GM21528 (cell line): ENCODE data around the gene MOB3A.

ENCODE experiments used
- ATAC-seq: cut with Tn5 transposase; IDR thresholded peaks from one replicate; pipeline ENCODE4 v1.9.1; 2021; ENCODE audit warnings: mild to moderate bottlenecking, moderate library complexity; ENCODE audit not compliant: unreplicated experiment, low FRiP score

MOB3A gene

DNA sequence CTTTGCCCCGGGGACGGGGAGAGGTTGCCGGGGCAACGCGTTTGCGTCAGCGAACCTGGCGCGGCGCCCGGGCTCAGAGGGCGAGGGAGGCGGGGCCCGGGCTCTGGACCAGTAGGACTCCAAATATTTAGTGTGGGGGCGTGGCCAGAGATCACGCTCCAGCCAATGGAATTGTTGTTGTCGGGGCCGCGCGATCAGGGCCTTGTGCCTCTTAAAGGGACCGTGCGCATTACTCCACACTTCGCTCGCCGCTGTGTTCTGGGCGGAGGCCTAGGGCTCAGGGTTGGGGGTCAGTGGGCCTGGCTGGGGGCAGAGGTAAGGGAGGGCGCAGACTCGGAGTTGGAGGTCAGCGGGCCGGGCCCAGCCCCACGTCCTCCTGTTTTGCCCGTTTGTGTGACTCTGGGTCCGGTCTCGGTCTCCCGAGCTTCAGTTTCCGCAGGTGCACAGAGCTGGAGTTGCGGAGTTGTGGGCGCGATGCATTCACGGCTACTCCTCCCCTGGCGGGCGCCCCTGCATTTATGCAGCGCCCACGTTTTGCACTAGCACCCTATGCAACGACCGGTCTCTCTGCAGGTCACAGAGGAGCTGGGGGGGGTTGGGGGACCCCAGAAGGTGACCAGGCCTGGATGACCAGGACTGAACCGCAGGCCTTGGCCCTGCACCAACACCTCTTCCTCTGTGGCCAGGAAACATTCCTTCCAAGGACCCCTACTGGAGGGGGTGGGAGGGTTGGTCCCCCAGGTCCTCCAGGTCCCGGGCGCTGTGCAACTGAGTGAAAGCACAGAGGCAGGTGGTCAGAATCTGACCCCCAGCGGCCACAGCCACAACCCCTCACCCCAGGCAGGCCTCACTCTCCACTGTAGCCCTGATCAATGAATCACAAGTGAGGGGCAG lies 34.4 kb downstream of the MOB3A start:
- peak; percentile 71 for ATAC-seq

DNA sequence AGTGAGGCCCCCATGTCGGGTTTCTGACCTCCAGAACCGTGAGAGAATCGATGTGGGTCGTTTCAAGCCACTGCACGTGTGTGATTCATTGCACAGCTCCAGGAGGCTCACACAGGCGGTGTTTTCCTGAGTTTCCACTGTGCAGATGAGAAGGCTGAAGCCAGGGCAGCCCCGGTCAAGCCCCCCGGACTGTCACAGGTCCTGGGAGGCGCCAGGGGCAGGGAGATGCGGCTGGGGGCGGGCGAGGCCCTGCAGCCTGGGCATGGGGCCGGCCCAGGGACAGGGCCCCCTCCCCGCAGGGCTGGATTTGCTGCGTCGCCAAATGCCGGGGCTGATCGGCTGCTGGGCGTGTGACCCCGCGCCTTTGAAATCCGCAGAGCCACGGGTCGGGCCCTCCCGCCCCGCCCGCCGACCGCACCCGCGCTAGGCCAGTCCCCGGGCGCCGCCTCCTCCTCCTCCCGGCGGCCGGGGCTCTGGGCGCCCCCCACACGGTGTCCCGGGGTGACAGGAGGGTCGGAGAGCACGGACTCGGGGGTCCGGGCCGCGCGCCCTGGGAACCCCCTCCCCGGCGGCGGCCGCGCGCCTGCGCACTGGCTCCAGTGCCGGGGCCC lies 35.1 kb downstream of the MOB3A start:
- ATAC-seq: no peak

DNA sequence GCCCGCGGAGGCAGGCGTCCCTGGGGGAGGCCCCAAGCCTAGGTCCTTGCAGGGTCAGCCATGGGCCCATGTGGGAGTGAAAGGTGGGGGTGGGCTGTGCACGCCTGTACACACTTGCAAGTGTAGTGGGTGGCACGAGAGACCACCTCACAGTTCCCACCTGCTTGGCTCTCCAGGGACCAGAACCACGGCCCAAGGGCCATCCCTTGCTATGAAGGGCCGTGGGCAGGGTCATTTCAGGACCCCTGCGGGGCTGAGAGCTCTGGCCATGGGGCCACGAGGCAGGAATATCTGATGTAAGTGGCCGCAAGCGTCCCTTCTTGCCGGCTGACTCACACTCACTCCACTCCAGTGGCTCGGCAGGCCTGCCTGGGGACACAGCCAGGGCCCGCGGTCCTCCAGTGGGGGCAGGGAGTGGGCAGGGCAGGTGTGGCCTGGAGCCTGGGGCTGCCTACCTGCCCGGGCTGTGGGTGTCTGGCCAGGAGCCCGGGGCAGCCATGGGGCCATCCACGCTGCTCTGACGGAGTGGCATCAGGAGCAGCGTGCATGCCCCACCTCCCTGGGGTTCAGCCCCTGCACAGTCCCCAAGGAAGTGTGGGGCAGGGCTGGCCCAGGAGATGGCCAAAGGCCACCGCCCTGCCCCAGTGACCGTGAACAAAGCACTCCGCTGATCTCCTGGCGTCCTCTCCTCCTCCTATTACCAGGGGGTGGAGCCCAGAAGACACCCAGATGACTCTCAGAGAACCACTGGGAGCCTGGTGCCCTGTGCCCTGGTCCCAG lies 36.5 kb downstream of the MOB3A start:
- ATAC-seq: no peak

DNA sequence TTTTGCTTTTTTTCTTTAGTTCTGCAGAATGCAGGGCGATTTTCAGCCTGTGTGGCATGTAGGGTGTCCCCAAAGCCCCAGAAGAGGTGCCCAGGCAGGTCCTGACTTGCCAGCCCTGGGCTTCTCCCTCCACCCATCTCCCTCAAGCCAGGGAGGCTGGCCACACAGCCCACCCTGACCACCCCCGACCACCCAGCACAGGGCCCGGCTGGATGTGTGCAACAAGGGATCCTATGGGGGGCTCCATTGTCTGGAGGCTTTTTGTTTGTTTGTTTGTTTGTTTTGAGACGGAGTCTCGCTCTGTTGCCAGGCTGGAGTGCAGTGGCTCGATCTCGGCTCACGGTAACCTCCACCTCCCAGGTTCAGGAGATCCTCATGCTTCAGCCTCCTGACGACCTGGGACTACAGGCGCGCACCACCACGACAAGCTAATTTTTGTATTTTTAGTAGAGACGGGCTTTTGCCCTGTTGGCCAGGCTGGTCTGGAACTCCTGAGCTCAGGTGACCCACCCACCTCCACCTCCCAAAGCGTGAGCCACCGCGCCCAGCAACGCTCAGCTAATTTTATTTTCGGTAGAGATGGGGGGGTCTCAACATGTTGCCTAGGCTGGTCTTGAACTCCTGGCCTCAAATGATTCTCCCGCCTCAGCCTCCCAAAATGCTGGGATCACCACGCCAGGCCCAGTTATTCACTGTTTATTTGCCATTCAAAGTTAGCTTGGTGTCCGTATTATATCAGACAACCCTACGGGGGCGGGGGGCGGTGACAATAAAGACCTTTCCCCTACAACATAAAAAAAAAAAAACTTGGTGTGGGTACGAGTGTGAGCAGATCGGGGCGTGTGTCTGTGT lies 37.3 kb downstream of the MOB3A start:
- no peak for ATAC-seq

DNA sequence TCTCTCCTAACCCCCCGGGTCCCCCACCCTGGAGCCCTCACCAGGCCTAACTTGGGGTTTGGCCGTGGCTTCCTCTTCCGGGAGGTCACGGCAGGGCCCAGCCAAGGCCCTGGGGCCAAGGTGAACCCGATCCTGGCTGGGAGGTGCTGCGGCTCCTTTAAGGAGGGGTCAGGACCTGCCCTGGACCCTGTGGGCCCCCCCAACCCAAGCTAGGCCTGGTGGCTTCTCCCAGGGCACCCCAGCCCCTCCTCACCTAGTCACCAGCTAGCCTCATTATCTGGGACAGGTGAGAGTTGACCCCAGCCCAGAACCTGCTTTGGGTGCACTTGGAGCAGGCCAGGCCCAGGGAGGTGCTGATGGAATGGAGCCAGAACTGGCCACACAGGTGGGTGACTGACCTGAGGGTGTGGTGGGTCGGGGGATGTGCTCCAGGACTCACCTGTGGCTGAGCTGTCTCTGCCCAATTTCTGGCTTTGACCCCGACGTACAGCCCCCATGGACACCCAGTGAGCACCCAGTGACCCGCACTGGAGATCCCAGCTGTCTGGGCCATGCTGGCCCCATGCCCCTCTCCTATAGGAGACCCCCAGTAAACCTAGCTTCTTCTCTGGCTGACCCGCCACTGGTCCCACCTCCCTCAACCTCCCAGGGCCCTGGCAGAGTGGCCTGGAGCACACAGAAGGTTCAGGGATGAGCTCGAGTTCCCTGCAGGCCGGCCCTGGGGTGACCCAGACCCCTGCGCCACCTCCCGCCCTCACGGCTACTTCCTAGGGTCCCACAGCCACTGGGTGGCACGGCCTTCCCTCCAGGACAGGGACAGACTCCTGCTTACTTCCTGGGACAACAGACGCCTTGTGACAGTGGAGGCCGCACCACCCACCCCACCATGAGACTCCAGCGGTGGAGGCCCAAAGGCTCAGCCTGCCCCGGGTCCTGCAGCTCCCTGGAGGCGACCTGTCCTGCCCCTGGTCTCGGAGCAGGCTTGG lies 38.3 kb downstream of the MOB3A start:
- ATAC-seq: no peak

DNA sequence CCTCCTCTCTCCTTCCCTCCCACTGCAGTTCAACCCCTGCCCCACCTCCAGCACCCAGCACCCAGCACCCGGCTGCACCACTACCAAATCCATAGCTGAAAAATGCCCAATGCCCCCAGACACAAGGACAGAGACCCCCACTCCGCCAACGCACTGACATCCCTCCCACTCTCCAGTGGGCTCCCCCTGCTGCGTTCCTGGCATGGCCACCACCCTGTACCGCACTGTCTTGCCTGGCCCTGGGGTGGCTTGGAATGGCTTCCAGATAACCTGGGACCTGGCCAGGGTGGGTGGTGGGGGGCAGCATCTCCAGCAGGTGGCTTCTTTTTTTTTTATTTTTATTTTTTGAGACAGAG lies 39.3 kb downstream of the MOB3A start:
- no peak for ATAC-seq

DNA sequence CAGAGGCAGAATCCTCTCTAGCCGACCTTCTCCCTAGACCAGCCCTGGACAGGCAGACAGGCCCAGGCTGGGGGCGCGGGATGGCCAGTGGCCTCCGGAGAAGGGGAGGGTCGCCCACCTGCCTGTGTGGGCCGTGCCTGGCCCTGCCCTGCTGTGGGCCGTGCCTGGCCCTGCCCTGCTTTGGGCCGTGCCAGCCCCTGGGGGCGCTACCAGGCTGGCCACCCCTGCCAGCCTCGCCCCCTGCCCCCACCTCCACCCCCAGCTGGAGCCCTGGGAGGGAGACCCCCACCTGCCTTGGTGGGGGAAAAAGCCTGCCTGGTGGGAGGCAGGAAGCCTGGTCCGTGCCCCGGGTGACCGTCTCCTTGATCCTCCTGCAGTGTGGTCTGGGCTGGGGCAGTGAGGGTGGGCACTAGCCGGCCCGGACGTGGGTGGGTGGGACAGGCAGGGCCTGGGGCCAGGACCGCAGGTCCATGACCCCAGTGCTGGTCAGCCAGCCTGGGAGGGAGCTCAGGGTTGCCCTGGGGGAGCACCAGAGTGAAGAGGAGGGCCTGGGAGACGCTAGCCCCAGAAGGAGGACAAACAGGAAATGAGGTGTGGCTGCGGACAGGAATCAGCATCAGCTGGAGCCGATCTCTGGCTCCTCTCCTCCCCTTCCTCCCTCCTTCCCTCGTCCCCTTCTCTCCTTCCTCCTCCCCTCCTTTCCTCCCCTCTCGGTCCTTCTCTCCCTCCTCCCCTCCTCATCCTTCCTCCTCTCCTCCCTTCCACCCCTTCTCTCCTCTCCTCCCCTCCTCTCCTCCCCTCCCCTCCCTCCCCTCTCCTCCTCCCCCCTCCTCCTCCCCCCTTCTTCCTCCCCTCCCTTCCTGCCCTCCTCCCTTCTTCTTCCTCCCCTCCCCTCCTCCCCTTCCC lies 39.9 kb downstream of the MOB3A start:
- ATAC-seq: no peak

DNA sequence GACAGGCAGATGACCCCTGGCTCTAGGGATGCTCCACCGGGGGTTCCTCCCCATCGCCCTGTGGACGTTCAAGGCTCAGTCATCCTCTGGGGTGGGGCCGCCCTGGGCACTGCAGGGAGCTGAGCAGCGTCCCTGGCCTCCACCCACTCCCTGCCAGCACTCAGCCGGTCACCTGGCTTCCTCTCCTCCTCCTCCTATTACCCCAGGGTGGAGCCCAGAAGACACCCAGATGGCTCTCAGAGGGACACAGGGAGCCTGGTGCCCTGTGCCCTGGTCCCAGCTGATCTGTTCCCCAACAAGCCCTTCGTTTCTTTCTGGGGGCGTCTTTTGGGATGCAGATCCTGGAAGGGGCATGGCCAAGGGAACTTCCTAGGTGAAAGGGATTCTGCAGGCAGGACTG lies 41.4 kb downstream of the MOB3A start:
- no peak for ATAC-seq

DNA sequence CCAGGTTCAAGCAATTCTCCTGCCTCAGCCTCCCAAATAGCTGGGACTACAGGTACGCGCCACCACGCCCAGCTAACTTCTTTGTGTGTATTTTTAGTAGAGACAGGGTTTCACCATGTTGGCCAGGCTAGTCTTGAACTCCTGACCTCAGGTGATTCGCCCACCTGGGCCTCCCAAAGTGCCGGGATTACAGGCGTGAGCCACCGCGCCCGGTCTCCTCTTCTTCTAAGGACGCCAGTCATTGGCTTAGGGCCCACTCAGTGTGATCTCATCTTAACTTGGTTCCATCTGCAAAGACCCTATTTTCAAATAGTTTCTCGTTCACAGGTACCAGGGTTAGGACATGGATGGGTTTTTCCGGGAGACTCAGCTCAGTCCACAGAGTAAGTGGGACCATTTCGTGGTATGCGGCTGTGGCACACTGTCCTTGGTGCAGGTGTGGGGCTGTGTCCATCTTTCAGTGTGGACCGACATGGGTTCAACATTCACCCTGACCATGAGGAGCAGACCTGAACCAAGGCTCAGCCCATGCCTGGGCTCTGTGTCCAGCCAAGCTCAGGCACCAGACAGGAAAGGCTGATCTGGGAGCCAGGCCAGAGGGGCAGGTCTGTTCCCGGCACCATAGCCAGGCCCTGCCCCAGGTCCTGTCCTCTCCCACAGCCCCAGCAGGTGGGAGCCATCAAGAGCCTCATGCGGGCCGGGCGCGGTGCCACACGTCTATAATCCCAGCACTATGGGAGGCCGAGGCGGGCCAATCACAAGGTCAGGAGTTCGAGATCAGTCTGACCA lies 42.3 kb downstream of the MOB3A start:
- no peak for ATAC-seq

DNA sequence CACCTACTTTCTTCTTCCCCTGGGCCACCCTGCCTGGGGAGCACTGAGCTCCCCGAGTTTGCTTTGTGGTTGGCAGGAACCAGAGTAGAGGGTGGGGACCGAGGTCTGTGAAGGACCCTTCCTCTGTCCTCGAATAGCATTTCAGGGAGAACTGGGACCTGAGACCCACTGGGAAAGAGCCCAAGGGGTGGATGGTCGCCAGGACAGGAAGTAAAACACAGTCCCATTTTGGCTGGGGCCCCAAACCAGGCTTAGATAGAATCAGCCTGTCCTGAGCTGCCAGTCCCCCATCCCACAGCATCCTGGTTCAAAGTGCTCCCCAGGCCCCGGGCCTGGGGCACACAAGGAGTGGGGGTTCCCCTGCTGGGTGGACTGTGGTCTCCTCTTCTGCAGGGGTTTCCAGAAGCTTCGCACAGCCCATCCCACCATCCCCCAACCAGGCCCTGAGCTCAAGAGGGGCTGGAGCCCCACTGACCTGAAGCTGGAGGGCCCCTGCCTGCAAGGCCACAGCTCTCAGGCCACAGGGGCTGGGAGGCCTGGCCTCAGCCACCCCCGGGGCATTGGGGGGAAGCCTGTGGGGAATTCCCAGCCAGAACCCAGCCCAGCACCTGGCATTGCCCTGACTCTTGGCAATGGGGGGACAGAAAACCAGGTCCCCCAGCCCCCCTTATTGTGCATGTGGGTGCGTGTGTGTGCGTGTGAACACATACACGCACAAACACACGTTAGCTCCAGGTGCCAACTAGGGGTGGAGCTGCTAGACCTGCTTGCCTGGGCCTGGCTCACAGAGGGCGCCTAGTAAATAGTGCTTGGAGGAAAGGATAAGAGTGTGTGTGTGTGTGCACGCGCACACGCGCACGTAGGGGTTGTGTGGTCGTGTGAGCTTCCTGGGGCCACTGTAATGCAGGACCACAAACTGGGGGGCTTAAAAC lies 44.1 kb downstream of the MOB3A start:
- ATAC-seq: no peak

DNA sequence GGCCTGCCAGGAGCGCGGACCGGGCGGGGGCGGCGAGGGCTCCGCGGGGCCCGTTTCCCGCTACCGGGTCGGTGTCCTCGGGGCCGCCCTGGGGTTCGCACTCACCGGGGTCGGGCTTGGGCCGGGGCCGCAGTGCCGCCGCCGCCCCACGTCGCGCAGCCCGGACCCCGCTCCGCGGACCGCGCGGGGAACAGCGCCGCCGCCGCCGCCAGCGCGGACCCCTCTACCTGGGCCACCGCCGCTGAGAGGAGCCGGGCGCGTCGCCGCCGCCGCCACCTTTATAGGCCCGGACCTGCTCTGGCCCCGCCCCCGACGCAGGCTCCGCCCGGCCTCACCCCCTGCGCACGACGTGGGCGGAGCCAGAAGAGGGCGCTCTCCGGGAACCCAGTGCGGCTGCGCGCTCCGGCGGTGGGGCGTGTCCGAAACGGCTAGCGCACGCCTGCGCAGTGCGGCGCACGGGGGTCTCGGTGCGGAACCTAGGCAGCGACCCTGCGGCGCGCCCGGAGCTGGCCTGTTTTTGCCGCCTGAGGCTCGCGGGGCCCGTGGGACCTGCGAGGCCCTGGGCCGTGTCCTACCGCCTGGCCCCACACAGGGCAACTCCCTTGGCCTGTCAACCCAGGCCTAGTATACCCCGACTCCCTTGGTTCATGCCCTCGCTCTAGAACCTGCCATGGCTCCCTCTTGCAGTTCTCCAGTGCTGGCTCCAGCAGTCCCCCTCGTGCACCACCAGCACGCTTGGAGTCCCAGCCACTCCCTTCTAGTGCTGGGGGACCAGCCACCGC lies 44.9 kb downstream of the MOB3A start, which contains the start of gene MKNK2:
Gene MKNK2 (minus strand): TSS at position 254 of the 782 bp plus-strand sequence. CDS start 393 bp downstream, outside the sequence.
- ATAC-seq: peak; percentile 50

DNA sequence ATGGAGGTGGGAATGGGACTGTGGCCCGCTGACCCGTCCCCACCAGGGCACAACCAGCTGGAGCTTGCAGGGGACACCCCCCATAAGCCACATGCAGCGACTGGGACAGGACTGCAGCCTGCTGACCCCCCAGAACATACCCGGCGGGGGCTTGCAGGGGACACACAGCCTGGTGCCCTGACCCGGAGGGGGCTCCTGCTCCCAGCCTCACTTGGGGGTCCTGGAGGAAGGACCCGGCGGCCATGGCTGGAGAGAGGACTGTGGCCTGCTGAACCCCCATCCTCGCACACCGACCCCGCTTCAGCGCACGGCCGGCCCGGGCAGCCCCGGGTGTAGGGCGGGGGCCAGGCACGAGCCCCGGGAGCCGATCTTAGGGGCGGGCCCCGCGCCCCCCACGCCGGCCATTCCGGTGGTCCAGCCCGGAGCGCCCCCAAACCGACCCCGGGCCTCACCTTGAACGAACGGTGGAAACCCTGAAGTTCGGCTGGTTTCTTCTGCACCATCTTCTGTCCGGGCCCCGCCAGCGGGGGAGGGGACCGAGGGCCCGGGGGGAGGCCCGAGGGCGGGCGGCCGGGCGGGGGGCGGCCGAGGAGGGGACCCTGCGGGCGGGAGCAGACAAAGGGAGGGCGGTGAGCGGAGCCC lies 45.7 kb downstream of the MOB3A start:
- ATAC-seq: peak; percentile 4

DNA sequence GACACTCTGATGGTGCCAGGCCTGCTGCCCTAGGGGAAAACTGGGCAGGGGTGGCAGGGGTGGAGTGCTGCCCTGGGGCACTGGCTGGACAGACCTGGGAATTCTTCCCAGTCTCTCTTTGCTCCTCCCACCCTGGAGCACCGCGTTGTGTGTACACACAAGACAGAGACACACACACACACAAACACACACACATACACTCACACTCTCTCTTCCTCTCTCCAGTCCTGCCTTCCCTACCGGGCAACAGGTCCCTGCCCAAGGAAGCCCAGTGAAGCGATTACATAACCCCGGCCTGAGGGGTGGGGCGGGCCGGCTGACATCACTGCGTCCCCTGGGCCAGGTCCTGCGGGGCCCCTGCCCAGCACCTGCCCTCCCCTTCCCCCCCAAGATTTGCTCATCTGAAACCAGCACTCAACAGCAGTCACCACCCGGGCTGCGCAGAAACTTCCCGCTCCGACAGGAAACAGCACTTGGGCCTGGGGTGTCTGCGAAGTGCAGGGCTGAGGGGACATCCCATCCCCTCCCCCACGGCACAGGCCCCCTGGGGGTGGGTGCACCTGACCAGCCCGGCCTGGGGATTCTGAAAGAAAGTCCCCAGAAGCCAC lies 46.3 kb downstream of the MOB3A start:
- peak; percentile 1 for ATAC-seq

DNA sequence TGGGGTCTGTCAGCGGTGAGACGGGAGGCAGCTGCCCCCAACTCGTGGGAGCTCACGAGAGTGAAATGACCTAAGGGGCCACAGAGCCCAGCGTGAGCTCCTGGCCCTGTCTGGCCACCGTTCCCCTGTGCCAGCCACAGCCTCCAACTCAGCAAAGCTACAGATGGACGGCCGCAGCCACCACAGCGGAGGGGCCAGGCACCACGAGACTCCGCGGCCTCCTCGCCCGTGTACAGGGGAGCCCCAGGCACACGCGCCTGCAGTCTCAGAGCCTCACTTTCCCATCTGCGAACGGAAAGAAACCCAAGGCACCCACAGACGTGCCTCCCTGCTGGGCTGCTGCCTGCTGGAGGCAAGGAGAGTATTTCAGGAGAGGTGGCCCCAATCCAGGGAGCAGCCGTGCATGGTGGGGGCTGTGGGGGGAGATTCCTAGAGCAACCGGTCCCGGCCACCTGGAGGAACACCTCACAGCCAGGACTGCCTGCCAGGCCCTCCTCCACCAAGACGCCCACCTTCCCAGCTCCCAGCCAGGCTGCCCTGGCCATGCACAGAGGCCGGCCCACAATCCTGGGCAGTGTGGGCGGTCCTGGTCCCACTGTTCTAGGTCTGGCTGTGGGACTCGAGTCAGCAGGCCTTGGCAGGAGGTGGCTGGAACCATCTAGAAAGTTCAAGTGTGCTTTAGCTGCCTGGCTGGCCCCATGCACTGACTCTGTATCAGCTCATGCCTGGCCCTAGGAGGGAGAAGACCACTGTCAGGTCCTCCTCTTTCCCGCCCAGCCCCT lies 47.0 kb downstream of the MOB3A start:
- ATAC-seq: no peak
